HepG2 (cell line): Measurements from ENCODE around the gene ANKS4B. TPM values are rescaled to one million over a fixed set of nuclear protein-coding genes. Genes with fewer than 3 reads are reported as not detected.

ENCODE experiments used
- CBX2 ChIP-seq, 2 experiments: fragments of 200-600 bp in 1 of 2; sonication (generic); formaldehyde crosslinking in 1 of 2; IDR thresholded peaks; 2 replicates each; pipeline versions ENCODE4 v1.7.0 to v1.8.1; 2018 to 2022; ENCODE audit warnings: low read depth in 2 of 2, low read length in 1 of 2, mild to moderate bottlenecking in 1 of 2, missing genetic modification reagents in 1 of 2
- CHD2 ChIP-seq: IDR thresholded peaks from 2 replicates; pipeline ENCODE4 v1.6.1; 2011; ENCODE audit warnings: low read depth, low read length, improper control_type of control experiment
- ZNF260 ChIP-seq: sonication (generic); formaldehyde crosslinking; IDR thresholded peaks from 2 replicates; pipeline ENCODE4 v1.4.0; 2020; ENCODE audit warnings: missing genetic modification reagents, low read depth, mild to moderate bottlenecking, borderline replicate concordance
- ZNF30 ChIP-seq: sonication (generic); formaldehyde crosslinking; IDR thresholded peaks from 2 replicates; pipeline ENCODE4 v1.5.0; 2020; ENCODE audit warnings: mild to moderate bottlenecking, missing genetic modification reagents
- ZNF441 ChIP-seq: sonication (generic); formaldehyde crosslinking; IDR thresholded peaks from 2 replicates; pipeline ENCODE4 v1.7.0; 2021; ENCODE audit warnings: missing genetic modification reagents, borderline replicate concordance
- ZNF501 ChIP-seq: sonication (generic); formaldehyde crosslinking; IDR thresholded peaks from 2 replicates; pipeline ENCODE4 v1.5.1; 2020; ENCODE audit warnings: mild to moderate bottlenecking, moderate library complexity, missing genetic modification reagents
- ZNF556 ChIP-seq: sonication (generic); formaldehyde crosslinking; IDR thresholded peaks from 2 replicates; pipeline ENCODE4 v1.4.0; 2020; ENCODE audit warnings: mild to moderate bottlenecking, missing genetic modification reagents, borderline replicate concordance
- ZNF619 ChIP-seq: sonication (generic); formaldehyde crosslinking; IDR thresholded peaks from 2 replicates; pipeline ENCODE4 v1.4.0; 2020; ENCODE audit warnings: mild to moderate bottlenecking, missing genetic modification reagents
- ZNF75D ChIP-seq: sonication (generic); formaldehyde crosslinking; IDR thresholded peaks from 2 replicates; pipeline ENCODE4 v1.8.1; 2023; ENCODE audit warnings: missing genetic modification reagents, mild to moderate bottlenecking, borderline replicate concordance
- ZNF761 ChIP-seq: sonication (generic); formaldehyde crosslinking; conservative IDR thresholded peaks from 2 replicates; pipeline ENCODE4 v1.4.0; 2020; ENCODE audit warnings: mild to moderate bottlenecking, missing genetic modification reagents
- polyA plus RNA-seq, 8 experiments: library from polyadenylated mRNA; depleted of rRNA in 3 of 8; stranded (reverse) in 7 of 8; unstranded in 1 of 8; fragments of >200 nt; fragmentation: Illumina TruSeq in 4 of 8; extraction: Trizol in 4 of 8; gene quantifications; 2 replicates each; pipeline versions ENCODE4 v1.2.1 to v1.2.3, GENCODE V29; 2011 to 2016; ENCODE audit warnings: low read depth in 4 of 8, missing spikeins in 1 of 8, mixed read lengths in 1 of 8; ENCODE audit not compliant: insufficient read depth in 1 of 8
- total RNA-seq, 5 experiments: library from RNA; depleted of rRNA; stranded (reverse); fragments of >200 nt; fragmentation: Illumina TruSeq; extraction: Trizol; gene quantifications; 2 replicates each; pipeline ENCODE4 v1.2.3, GENCODE V29; 2016; ENCODE audit warnings: low read depth in 1 of 5
- TF ChIP-seq, protein P1 (sequence below): sonication (generic); formaldehyde crosslinking; IDR thresholded peaks from 2 replicates; pipeline ENCODE4 v1.5.1; 2020; ENCODE audit warnings: mild to moderate bottlenecking, missing genetic modification reagents, borderline replicate concordance
- TF ChIP-seq, protein P2 (sequence below): sonication (generic); formaldehyde crosslinking; IDR thresholded peaks from 2 replicates; pipeline ENCODE4 v1.4.0; 2020; ENCODE audit warnings: mild to moderate bottlenecking, missing genetic modification reagents
- TF ChIP-seq, protein P3 (sequence below): sonication (generic); formaldehyde crosslinking; conservative IDR thresholded peaks from 2 replicates; pipeline ENCODE4 v1.4.0; 2020; ENCODE audit warnings: missing genetic modification reagents
- TF ChIP-seq, protein P4 (sequence below): IDR thresholded peaks from 2 replicates; pipeline ENCODE4 v1.6.1; 2016; ENCODE audit warnings: missing biosample characterization, missing genetic modification reagents, low read depth
- TF ChIP-seq, protein P5 (sequence below): sonication (generic); formaldehyde crosslinking; IDR thresholded peaks from 2 replicates; pipeline ENCODE4 v1.8.1; 2023; ENCODE audit warnings: mild to moderate bottlenecking, missing genetic modification reagents
- TF ChIP-seq, protein P6 (sequence below): IDR thresholded peaks from 2 replicates; pipeline ENCODE4 v1.6.1; 2016; ENCODE audit warnings: low read depth, borderline replicate concordance

Gene ANKS4B
- total and polyA plus RNA-seq, 2 of the 13 experiments (the other 11 are each of a cell fraction or from before 2014, with no cell fraction given) = 6.5 to 30.0 TPM

DNA sequence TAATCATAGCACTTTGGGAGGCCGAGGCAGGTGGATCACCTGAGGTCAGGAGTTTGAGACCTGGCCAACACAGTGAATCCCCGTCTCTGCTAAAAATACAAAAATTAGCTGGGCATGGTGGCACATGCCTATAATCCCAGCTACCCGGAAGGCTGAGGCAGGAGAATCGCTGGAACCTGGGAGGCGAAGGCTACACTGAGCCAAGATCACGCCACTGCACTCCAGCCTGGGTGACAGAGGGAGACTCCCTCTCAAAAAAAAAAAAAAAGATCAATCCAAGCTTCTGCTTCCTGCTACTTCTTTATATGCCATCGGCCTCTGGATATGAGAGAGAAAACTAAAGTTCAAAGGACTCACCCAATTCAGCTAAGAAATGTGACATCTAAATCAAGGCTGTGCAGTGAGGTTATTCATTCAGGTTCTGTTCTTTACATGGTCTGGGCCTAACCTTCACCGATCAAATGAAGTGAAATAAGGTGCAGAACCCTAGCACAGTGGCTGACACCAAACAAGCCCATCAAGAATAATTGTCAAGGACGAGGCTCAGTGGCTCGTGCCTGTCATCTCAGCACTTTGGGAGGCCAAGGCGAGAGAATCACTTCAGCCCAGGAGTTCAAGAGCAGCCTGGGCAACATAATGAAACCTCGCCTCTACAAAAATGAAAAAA, 47.7 kb upstream of the ANKS4B start (continued):
- TF ChIP-seq, protein P1, sequence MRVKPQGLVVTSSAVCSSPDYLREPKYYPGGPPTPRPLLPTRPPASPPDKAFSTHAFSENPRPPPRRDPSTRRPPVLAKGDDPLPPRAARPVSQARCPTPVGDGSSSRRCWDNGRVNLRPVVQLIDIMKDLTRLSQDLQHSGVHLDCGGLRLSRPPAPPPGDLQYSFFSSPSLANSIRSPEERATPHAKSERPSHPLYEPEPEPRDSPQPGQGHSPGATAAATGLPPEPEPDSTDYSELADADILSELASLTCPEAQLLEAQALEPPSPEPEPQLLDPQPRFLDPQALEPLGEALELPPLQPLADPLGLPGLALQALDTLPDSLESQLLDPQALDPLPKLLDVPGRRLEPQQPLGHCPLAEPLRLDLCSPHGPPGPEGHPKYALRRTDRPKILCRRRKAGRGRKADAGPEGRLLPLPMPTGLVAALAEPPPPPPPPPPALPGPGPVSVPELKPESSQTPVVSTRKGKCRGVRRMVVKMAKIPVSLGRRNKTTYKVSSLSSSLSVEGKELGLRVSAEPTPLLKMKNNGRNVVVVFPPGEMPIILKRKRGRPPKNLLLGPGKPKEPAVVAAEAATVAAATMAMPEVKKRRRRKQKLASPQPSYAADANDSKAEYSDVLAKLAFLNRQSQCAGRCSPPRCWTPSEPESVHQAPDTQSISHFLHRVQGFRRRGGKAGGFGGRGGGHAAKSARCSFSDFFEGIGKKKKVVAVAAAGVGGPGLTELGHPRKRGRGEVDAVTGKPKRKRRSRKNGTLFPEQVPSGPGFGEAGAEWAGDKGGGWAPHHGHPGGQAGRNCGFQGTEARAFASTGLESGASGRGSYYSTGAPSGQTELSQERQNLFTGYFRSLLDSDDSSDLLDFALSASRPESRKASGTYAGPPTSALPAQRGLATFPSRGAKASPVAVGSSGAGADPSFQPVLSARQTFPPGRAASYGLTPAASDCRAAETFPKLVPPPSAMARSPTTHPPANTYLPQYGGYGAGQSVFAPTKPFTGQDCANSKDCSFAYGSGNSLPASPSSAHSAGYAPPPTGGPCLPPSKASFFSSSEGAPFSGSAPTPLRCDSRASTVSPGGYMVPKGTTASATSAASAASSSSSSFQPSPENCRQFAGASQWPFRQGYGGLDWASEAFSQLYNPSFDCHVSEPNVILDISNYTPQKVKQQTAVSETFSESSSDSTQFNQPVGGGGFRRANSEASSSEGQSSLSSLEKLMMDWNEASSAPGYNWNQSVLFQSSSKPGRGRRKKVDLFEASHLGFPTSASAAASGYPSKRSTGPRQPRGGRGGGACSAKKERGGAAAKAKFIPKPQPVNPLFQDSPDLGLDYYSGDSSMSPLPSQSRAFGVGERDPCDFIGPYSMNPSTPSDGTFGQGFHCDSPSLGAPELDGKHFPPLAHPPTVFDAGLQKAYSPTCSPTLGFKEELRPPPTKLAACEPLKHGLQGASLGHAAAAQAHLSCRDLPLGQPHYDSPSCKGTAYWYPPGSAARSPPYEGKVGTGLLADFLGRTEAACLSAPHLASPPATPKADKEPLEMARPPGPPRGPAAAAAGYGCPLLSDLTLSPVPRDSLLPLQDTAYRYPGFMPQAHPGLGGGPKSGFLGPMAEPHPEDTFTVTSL (CRISPR knock-in tag) = no peak
- TF ChIP-seq, protein P2, sequence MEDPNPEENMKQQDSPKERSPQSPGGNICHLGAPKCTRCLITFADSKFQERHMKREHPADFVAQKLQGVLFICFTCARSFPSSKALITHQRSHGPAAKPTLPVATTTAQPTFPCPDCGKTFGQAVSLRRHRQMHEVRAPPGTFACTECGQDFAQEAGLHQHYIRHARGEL (CRISPR knock-in tag) = no peak; the same call in 1 of the 2 replicates
- TF ChIP-seq ZNF761 (CRISPR knock-in tag) (no peak), CBX2 (IDR thresholded peaks at IDR 0.05; ENCODE audit: low read depth, low read length) (no peak), CBX2 (CRISPR knock-in tag; IDR thresholded peaks at IDR 0.05; ENCODE audit: low read depth) (no peak), ZNF30 (CRISPR knock-in tag) (no peak), ZNF441 (no peak), ZNF501 (0 out of 2 replicates have a peak, but pooled peaks have one; percentile 19), ZNF260 (no peak), ZNF619 (no peak), CHD2 (no peak), ZNF556 (no peak), ZNF75D (CRISPR knock-in tag) (no peak)
- TF ChIP-seq, protein P3, sequence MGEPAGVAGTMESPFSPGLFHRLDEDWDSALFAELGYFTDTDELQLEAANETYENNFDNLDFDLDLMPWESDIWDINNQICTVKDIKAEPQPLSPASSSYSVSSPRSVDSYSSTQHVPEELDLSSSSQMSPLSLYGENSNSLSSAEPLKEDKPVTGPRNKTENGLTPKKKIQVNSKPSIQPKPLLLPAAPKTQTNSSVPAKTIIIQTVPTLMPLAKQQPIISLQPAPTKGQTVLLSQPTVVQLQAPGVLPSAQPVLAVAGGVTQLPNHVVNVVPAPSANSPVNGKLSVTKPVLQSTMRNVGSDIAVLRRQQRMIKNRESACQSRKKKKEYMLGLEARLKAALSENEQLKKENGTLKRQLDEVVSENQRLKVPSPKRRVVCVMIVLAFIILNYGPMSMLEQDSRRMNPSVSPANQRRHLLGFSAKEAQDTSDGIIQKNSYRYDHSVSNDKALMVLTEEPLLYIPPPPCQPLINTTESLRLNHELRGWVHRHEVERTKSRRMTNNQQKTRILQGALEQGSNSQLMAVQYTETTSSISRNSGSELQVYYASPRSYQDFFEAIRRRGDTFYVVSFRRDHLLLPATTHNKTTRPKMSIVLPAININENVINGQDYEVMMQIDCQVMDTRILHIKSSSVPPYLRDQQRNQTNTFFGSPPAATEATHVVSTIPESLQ (CRISPR knock-in tag) = no peak
- TF ChIP-seq, protein P4, sequence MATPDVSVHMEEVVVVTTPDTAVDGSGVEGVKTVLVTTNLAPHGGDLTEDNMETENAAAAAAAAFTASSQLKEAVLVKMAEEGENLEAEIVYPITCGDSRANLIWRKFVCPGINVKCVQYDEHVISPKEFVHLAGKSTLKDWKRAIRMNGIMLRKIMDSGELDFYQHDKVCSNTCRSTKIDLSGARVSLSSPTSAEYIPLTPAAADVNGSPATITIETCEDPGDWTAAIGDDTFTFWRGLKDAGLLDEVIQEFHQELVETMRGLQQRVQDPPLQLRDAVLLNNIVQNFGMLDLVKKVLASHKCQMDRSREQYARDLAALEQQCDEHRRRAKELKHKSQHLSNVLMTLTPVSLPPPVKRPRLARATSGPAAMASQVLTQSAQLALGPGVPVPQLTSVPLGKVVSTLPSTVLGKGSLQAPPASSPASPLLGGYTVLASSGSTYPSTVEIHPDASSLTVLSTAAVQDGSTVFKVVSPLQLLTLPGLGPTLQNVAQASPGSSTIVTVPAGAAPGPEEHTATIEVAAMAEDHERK (CRISPR knock-in tag) = no peak
- TF ChIP-seq, protein P5, sequence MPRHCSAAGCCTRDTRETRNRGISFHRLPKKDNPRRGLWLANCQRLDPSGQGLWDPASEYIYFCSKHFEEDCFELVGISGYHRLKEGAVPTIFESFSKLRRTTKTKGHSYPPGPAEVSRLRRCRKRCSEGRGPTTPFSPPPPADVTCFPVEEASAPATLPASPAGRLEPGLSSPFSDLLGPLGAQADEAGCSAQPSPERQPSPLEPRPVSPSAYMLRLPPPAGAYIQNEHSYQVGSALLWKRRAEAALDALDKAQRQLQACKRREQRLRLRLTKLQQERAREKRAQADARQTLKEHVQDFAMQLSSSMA (CRISPR knock-in tag) = 0 out of 2 replicates have a peak, but pooled peaks have one; percentile 19
- TF ChIP-seq, protein P6, sequence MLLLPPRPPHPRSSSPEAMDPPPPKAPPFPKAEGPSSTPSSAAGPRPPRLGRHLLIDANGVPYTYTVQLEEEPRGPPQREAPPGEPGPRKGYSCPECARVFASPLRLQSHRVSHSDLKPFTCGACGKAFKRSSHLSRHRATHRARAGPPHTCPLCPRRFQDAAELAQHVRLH (CRISPR knock-in tag) = no peak
